ENCODE results near the gene DGKH.

The DGKH gene

GRCh38 chr13:42075517-42075916 lies 27.1 kb downstream of the DGKH start:
- H4K20me1 ChIP-seq (ENCODE audit: insufficient read depth, low read length, poor library complexity, severe bottlenecking) = peaks cover 28% of the 10 kb centered on the region
- H3K9me3 ChIP-seq (ENCODE audit: insufficient read depth, low read depth, low read length) = no peaks in the 10 kb centered on the region
- no peak for TF ChIP-seq EZH2phosphoT487 (IDR thresholded peaks at IDR 0.05; ENCODE audit: borderline replicate concordance)
- TF ChIP-seq CTCF (conservative IDR thresholded peaks at IDR 0.05; ENCODE audit: low read length) = no peak
- no peak overlapping the region for H2AFZ ChIP-seq (ENCODE audit: low read length)
- H3K9ac ChIP-seq (ENCODE audit: low read depth, low read length, poor library complexity, severe bottlenecking) = no peak overlapping the region
- H3K4me3 ChIP-seq (ENCODE audit: low read length, poor library complexity, severe bottlenecking) = no peak overlapping the region
- H3K4me2 ChIP-seq (ENCODE audit: low read depth, low read length, poor library complexity, severe bottlenecking) = no peak overlapping the region
- H3K4me1 ChIP-seq (ENCODE audit: insufficient read depth, low read length, poor library complexity, severe bottlenecking) = peaks cover 26% of the 10 kb centered on the region
- H3F3A ChIP-seq (ENCODE audit: low read depth) = peaks cover 18% of the 10 kb centered on the region
- no peaks in the 10 kb centered on the region for H3K79me2 ChIP-seq (ENCODE audit: insufficient read depth, low read length)
- no peaks in the 10 kb centered on the region for H3K27me3 ChIP-seq (ENCODE audit: insufficient read depth, low read length, poor library complexity, severe bottlenecking)
- no peaks in the 10 kb centered on the region for H3K36me3 ChIP-seq (ENCODE audit: insufficient read depth, low read length)
- H3K9me2 ChIP-seq (replicated peaks; ENCODE audit: low read depth, low read length) = no peaks in the 10 kb centered on the region

- Histone ChIP-seq H3K9ac (ENCODE audit: low read depth, low read length, poor library complexity, severe bottlenecking) (no peak overlapping the region), H3K79me2 (ENCODE audit: insufficient read depth, low read length) (no peaks in the 10 kb centered on the region)
- TF ChIP-seq EZH2phosphoT487 (IDR thresholded peaks at IDR 0.05; ENCODE audit: borderline replicate concordance) (no peak), CTCF (conservative IDR thresholded peaks at IDR 0.05; ENCODE audit: low read length) (no peak)
These were observed 27.9 kb downstream of the DGKH start for GRCh38 chr13:42076309-42076713.

GRCh38 chr13:42078128-42078808 lies 29.8 kb downstream of the DGKH start:
- Histone ChIP-seq H3K4me1 (ENCODE audit: insufficient read depth, low read length, poor library complexity, severe bottlenecking) (no peaks in the 10 kb centered on the region), H3K9ac (ENCODE audit: low read depth, low read length, poor library complexity, severe bottlenecking) (no peak overlapping the region), H3K27me3 (ENCODE audit: insufficient read depth, low read length, poor library complexity, severe bottlenecking) (no peaks in the 10 kb centered on the region), H3F3A (ENCODE audit: low read depth) (0 out of 2 replicates have a peak, but pooled peaks cover 6% of the 10 kb centered on the region), H3K79me2 (ENCODE audit: insufficient read depth, low read length) (no peaks in the 10 kb centered on the region), H3K9me3 (ENCODE audit: insufficient read depth, low read depth, low read length) (no peaks in the 10 kb centered on the region), H3K4me2 (ENCODE audit: low read depth, low read length, poor library complexity, severe bottlenecking) (no peak overlapping the region), H3K9me2 (replicated peaks; ENCODE audit: low read depth, low read length) (no peaks in the 10 kb centered on the region), H2AFZ (ENCODE audit: low read length) (no peak overlapping the region), H3K4me3 (ENCODE audit: low read length, poor library complexity, severe bottlenecking) (no peak overlapping the region), H4K20me1 (ENCODE audit: insufficient read depth, low read length, poor library complexity, severe bottlenecking) (peaks cover 15% of the 10 kb centered on the region), H3K36me3 (ENCODE audit: insufficient read depth, low read length) (no peaks in the 10 kb centered on the region)
- no peak for TF ChIP-seq CTCF (conservative IDR thresholded peaks at IDR 0.05; ENCODE audit: low read length)
- TF ChIP-seq EZH2phosphoT487 (IDR thresholded peaks at IDR 0.05; ENCODE audit: borderline replicate concordance) = no peak

More at GRCh38 chr13:42076309-42076713, 27.9 kb downstream of the DGKH start:
- Histone ChIP-seq H3K4me1 (ENCODE audit: insufficient read depth, low read length, poor library complexity, severe bottlenecking) (peaks cover 18% of the 10 kb centered on the region), H3K9me2 (replicated peaks; ENCODE audit: low read depth, low read length) (no peaks in the 10 kb centered on the region), H3K27me3 (ENCODE audit: insufficient read depth, low read length, poor library complexity, severe bottlenecking) (no peaks in the 10 kb centered on the region), H3K36me3 (ENCODE audit: insufficient read depth, low read length) (no peaks in the 10 kb centered on the region), H3F3A (ENCODE audit: low read depth) (peaks cover 17% of the 10 kb centered on the region), H2AFZ (ENCODE audit: low read length) (no peak overlapping the region), H3K4me2 (ENCODE audit: low read depth, low read length, poor library complexity, severe bottlenecking) (no peak overlapping the region), H4K20me1 (ENCODE audit: insufficient read depth, low read length, poor library complexity, severe bottlenecking) (peaks cover 25% of the 10 kb centered on the region), H3K4me3 (ENCODE audit: low read length, poor library complexity, severe bottlenecking) (no peak overlapping the region), H3K9me3 (ENCODE audit: insufficient read depth, low read depth, low read length) (no peaks in the 10 kb centered on the region)
